ENCODE results near the gene RGS1. TPM values are rescaled to one million over a fixed set of nuclear protein-coding genes. Genes with fewer than 3 reads are reported as not detected.

Gene RGS1
- total RNA-seq, 1 experiment from 2014 or later: not detected

GRCh38 chr1:192527950-192528349, 47.6 kb upstream of the RGS1 start:
- DNase-seq (ENCODE audit: low read depth, low spot score) (no peak), ATAC-seq (no peak)
- ChIA-PET POLR2A (no interaction called here), CTCF (no interaction called here)
- Histone ChIP-seq H3K36me3 (ENCODE audit: control insufficient read depth, insufficient read depth, low read length) (no peaks in the 10 kb centered on the region), H3K27me3 (ENCODE audit: control insufficient read depth, insufficient read depth, low read length) (no peaks in the 10 kb centered on the region), H3K4me1 (ENCODE audit: control insufficient read depth, insufficient read depth, low read length) (no peaks in the 10 kb centered on the region), H3K4me3 (ENCODE audit: low read depth in 2 of 2, low read length in 2 of 2) (no peak overlapping the region), H3K27ac (ENCODE audit: low read length) (no peak overlapping the region), H3K9me3 (ENCODE audit: control insufficient read depth, insufficient read depth, low read depth, low read length) (no peaks in the 10 kb centered on the region)
- in situ Hi-C loops (cut with HindIII; ENCODE audit: low pct_unique_long_range_greater_than_20kb, low sequenced_read_pairs): no loop called here
- TF ChIP-seq POLR2AphosphoS5 (IDR thresholded peaks at IDR 0.05; ENCODE audit: low read depth, low read length): no peak
- TF ChIP-seq SIN3A (IDR thresholded peaks at IDR 0.05; ENCODE audit: borderline replicate concordance, insufficient read depth, low read depth, low read length): no peak
- no peak for TF ChIP-seq REST (IDR thresholded peaks at IDR 0.05; ENCODE audit: insufficient read depth in 1 of 2, low read depth in 2 of 2, low read length in 1 of 2)
- TF ChIP-seq TCF7L2 (IDR thresholded peaks at IDR 0.05; ENCODE audit: low read depth, low read length): no peak
- no peak for TF ChIP-seq CTCF (IDR thresholded peaks at IDR 0.05)
- no TSS peak for BruUV-seq (replicated peaks)
- intact Hi-C loops (cut with micrococcal nuclease; ENCODE audit: unreplicated experiment): no loop called here

- no peak overlapping the region for H3K27ac ChIP-seq (ENCODE audit: low read length)
- no peaks in the 10 kb centered on the region for H3K36me3 ChIP-seq (ENCODE audit: control insufficient read depth, insufficient read depth, low read length)
- ChIA-PET CTCF (no interaction called here), POLR2A (no interaction called here)
- ATAC-seq (no peak), DNase-seq (ENCODE audit: low read depth, low spot score) (no peak)
- no peaks in the 10 kb centered on the region for H3K9me3 ChIP-seq (ENCODE audit: control insufficient read depth, insufficient read depth, low read depth, low read length)
- H3K4me1 ChIP-seq (ENCODE audit: control insufficient read depth, insufficient read depth, low read length): no peaks in the 10 kb centered on the region
- in situ Hi-C loops (cut with HindIII; ENCODE audit: low pct_unique_long_range_greater_than_20kb, low sequenced_read_pairs) (no loop called here), intact Hi-C loops (cut with micrococcal nuclease; ENCODE audit: unreplicated experiment) (no loop called here)
- no peaks in the 10 kb centered on the region for H3K27me3 ChIP-seq (ENCODE audit: control insufficient read depth, insufficient read depth, low read length)
- no peak overlapping the region for H3K4me3 ChIP-seq (ENCODE audit: low read depth in 2 of 2, low read length in 2 of 2)
- no TSS peak for BruUV-seq (replicated peaks)
- TF ChIP-seq TCF7L2 (IDR thresholded peaks at IDR 0.05; ENCODE audit: low read depth, low read length) (no peak), REST (IDR thresholded peaks at IDR 0.05; ENCODE audit: insufficient read depth in 1 of 2, low read depth in 2 of 2, low read length in 1 of 2) (no peak), POLR2AphosphoS5 (IDR thresholded peaks at IDR 0.05; ENCODE audit: low read depth, low read length) (no peak), SIN3A (IDR thresholded peaks at IDR 0.05; ENCODE audit: borderline replicate concordance, insufficient read depth, low read depth, low read length) (no peak), CTCF (IDR thresholded peaks at IDR 0.05) (no peak)
Observed at GRCh38 chr1:192529031-192529755, 46.4 kb upstream of the RGS1 start.

Measured in Panc1 (cell line).